GF-D8 (cell line): ENCODE data around the gene C16orf46.
"Not testable (repeated sequence)": the region's sequence is repeated elsewhere in the genome, so short reads cannot be mapped to it uniquely, and the experiment has no call there.

Source experiments
- DNase-seq: peaks from one replicate; lab custom pipeline; 2025; lab: John Stamatoyannopoulos, UW

Gene C16orf46, protein sequence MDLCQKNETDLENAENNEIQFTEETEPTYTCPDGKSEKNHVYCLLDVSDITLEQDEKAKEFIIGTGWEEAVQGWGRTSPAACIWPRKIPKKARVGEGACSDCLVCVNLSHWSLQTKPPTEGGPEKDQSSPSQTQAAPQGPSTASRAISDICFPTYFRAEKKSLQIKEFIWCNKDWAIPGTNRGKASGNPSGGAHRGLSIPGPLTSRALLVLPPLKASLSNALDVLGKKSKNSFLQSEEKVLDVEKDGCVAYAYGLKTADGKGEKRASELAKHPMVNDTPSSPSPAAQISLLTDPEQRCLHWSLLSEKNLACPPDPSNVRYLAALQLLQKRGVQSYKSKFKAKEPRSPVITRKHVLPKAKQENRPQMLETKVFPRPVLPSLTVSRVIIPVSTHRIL

DNA sequence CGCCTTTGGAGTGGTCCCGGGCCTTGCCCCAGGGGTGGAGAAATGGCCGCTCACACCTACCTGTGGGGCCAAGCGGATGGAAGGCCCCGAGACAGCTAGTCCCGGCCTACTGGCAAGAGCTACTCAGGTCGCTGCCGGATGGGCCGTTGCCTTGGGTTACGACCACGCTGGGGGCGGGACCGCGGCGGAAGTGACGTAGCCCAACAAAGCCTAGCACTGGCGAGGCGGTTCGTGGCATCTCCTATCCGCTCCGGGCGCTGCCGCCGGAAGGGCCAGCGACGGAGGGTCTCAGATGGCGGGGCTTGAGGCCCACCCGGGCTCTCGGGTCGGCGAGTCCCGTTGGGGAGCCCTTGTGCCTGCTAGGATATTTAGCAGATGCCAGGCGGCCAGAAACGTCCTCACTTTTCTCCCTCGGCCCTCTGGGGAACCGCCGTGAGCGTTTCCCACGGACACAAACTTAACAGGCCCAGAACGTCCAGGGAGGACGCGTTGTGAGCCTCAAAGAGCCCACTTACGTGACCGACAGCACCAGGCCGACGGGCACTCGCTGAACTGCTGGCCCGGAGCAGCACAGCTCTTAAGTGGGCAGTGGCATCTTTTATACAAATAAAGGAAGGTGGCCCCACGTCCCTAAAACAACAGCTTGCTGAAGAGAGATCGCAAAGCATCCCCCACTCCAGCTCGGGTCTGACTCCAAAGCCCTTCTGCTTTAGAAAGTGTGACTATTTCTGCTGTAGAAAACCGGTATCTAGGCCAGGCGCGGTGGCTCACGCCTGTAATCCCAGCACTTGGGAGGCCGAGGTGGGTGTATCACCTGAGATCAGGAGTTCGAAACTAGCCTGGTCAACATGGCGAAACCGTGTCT lies at the start of gene C16orf46:
TSS of gene C16orf46 (minus strand) at position 163 of the 865 bp plus-strand sequence. CDS start 13,283 bp downstream, outside the sequence.
- DNase-seq: peak; percentile 82

DNA sequence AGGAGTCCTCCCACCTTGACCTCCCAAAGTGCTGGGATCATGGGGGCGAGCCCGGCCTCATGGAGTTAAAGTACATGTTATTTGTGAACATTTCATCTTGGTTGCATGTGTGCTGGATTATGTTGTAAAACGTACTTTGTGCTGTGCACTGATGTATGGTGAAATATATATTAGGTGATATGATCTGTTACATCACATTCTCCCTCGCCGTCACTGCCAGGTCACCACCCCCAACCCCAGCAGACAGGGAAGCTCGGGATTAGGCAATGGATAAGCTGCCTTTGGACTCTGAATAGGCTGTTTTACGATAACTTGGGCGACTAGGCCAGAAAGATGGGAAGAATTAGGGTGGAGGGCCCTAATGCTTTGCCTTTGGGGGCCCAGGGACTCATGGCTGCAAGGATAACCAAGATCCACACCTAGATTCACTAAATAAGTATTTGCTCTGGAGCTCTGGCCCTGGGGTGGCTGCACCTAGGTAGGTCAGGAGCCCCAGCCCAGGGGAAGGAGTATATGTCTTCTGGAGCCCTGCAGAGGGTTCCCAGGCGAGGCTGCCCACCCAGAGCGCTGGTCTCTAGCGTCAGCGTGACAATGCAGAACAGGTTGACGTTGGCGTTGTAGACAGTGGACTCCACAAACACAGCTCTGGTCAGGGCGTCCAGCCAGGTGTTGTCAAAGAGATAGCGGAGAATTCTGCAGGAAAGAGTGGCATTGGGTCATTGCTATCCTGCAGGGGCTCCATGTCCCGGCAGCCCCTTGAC lies 46.2 kb upstream of the C16orf46 start:
- no peak for DNase-seq

DNA sequence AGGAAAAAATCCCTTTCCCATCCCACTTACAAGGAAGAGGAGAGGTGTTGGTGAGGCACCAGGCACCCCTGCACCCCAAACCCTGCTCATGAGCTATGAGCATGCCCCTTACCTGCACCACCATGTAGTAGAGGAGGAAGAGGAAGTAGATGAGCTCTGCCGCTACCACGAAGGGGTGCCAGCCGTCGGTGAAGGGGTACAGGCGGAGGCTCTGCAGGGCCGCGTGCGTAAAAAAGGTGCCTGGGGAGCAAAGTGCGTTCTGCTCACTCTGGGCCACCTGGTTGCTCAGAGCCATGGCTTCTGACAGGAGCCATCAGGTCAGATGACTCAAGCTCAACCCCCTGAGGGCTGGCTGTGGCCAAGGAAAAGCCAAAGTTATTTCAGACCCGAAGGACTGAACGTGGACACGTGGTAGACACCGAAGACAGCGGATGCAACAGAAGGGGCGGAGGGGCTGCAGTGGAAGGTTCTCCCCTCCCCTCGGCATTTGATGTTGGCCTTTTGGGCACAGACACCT lies 44.5 kb upstream of the C16orf46 start:
- no peak for DNase-seq

DNA sequence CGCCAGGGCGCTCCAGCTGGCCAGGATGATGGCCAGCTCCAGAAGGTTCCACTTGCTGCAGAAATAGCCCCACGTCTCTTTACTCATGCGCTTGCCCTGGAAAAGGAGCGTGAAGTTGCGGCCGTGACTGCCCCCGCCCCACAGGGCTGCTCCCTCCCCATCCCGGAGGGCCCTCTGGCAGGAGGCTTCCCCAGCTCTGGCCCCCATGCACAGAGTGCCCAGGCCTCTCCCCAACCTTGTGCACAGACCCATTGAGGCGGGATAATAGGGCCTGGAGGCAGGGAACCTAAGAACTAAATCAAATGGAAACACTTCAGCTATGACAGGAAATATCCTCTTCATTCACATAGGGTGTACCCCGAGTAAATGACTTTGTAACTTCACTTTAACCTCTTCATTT lies 40.4 kb upstream of the C16orf46 start:
- DNase-seq: no peak

DNA sequence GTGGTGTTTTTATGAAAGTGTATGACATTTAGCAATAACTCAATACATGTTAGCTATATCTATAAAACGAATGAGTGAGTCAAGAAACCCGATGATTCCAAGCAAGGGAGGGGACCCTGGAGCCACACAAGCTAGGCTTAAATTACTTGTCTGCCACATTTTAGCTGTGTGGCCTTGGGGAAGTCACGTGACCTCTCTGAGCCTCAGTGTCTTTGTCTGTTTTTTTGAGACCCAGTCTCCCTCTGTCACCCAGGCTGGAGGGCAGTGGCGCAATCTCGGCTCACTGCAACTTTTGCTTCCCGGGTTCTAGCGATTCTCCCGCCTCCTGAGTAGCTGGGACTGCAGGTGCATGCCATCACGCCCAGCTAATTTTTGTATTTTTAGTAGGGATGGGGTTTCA lies 39.2 kb upstream of the C16orf46 start:
- no peak for DNase-seq

DNA sequence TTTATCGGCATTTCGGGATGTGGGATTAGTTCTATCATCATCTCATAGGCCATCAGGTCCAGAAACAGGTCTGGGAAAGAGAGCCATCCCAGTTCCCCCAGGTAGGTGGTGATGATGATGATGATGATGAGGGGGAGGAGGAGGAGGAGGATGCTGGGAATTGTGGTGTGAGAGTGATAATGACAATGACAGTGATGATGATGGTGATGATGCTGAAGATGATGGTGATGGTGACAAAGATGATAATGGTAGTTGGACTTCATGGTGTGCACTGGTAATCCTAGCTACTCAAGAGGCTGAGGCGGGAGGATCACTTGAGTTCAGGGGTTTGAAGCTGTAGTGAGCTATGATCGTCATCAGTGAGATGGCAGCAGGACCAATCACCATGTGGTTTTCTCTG lies 35.4 kb upstream of the C16orf46 start:
- no peak for DNase-seq

DNA sequence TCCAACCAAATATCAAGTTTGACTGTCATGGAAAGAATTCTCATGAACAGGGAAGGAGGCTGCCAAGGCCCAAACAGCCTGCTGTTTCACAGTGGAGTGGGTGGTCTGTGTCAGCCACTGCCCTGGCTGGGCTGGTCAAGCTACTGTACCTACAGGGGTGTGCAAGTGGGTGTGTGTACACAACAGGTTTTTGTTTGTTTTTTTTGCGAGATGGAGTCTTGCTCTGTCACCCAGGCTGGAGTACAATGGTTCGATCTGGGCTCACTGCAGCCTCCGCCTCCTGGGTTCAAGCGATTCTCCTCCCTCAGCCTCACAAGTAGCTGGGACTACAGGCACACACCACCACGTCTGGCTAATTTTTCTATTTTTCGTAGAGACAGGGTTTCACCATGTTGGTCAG lies 32.2 kb upstream of the C16orf46 start:
- DNase-seq: not testable (repeated sequence)

DNA sequence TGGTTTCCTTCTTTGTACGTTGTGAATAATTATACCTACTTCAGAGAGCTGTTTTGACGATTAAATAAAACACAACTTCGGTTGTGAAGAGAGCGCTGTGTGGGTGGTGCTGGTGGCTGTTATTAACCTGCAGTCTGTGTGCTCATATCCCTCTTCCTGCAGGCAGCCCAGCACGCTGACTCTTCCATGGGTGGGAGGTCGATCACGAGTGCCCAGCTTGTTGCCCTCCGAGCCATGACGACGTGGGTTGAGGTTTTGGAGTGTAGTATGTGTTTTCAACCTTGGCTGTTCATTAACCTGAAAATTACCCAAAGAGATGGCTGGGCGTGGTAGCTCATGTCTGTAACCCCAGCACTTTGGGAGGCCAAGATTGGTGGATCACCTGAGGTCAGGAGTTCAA lies 30.5 kb upstream of the C16orf46 start:
- DNase-seq: no peak

DNA sequence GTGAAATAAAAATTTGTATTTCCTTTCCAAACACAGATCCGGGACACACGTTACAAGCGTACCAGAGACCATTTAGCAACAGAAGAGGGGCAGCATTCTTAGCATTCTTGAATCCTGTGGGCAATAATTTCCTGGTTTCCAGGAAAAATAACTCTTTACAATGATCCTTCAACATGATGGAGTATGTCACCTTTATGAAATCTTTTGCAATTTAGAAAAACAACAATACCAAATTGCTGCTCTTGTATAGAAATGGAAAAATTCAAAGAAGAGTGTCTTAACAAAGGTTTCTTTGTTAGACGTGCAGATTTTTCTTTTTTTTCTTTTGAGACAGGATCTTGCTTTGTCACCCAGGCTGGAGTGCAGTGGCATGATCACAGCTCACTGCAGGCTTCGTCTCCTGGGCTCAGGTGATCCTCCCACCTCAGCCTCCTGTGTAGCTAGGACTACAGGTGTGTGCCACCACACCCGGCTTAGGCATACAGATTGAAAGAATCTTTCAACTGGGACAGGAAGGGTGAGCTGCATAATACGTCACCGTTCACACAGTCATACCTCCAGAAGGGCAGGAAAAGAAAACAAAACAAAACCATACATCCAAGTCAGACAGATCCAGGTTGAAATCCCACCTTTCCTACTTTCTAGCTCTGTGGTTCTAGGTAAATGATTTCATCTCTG lies 29.9 kb upstream of the C16orf46 start:
- no peak for DNase-seq

DNA sequence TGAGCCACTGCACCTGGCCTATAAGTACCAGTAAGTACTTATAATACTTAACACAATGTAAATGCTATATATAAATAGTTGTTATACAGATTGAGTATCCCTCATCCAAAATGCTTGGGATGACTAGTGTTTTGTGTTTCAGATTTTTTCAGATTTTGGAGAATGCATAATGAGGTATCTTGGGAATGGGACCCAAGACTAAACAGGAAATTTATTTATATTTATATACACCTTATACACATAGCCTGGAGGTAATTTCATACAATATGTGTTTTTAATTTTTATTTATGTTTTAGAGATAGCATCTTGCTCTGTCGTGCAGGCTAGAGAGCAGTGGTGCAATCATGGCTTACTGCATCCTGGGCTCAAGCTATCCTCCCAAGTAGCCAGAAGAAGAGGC lies 28.9 kb upstream of the C16orf46 start:
- no peak for DNase-seq

DNA sequence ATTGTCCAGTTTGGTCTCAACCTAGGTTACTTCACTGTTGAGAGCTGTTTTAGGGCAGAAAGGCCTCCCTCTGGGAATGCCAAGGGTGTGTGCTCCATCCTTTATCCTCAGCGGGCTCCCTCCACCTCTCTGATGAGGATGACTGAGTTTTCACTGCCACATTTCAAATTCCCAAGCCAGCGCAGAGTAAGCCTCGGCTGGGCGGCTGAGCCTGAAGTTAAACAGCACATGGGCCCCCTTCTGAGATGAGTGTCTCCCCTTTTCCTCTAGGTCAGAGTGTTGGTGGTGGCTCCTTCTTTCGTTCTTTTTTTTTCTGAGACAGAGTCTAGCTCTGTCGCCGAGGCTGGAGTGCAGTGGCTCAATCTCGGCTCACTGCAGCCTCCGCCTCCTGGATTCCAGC lies 24.7 kb upstream of the C16orf46 start:
- DNase-seq: no peak

DNA sequence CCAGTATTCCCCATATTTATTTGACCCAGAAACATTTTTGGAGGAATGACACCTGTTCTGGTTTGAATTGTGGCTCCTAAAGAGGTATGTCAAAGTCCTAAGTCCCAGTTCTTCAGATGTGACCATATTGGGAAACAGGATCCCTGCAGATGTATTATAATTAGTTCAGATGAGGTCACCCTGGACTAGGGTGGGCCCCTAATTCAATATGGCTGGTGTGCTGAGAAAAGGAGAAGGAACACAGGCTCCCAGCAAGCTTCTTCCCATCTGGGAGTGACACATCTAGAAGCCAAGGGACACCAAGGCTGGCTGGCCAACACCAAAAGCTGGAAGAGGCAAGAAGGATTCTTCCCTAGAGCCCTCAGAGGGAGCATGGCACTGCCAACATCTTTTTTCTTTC lies 22.9 kb upstream of the C16orf46 start:
- no peak for DNase-seq

DNA sequence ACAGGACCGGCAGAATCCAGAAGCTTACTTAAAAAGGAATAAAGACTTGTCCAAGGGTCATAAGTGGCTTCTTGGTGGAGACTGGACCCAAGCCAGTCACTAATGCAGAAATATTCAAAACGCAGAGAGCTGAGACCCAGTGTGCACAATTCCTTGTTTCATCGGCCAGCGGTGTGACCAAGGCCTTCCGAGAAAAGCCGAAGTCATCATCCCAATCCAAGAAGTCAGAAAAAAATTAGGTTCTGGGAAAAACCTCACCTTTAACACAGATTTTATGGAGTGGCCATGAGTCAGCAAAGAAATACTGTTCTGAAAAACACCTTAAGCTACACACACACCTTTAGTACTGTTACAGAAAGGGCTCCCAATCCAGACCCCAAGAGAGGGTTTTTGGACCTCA lies 20.2 kb upstream of the C16orf46 start:
- no peak for DNase-seq

DNA sequence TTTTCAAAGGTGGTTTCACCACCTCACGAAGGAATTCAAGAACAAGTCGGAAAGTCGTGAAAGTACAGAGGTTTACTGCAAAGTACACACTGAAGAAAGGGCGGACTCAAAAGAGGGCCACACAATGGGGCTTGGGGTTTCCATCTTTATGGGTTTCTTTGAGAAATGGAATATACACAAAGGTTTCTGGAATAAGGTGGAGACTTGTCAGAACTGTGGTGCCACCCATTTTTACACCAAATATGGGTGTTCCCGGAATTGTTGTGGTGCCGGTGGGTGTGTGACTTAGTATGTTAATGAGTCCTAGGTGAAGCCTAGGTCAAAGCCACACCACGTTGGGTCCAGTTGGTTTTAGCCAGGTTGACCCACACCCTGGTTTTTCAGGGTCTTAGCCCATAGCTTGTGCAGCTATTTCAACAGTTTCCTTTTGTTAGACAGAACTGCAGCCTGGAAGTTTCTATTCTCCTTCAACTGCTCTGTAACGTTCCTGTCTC lies 19.7 kb upstream of the C16orf46 start:
- no peak for DNase-seq

DNA sequence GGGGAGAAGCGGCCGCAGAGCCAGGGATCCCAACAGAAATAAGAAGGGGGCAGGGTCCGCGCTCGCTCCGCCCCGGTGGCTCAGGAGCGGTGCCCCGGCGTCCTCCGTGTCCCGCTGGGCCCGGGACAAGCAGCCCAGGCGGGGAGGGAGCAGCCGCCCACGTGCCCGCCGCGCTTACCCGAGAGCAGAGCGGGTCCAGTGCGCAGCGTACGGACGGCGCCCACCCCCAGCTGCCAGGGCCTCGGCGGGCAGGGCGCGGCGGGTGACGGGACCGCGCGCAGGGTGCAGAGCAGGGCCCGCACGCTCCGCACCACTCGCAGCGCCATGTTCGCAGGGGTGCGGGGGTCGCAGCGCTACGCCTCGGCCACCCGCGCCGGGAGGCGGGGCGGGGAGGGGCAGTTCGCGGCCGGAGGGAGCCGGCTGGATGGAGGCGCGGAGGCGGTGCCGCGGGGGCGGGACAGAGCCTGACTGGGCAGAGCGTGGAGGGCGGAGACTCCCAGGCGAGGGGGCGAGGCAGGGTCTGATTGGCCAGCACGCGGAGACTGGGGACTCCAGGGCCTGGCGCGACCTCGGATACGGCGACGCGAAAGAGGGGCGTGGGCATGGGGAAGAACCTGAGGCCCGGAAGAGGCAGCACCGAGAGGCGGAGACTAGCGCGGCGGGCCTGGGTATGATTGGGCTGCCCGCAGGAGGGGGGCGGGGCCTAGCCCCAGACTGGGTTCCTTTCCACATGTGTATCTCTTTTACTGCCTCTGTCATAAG lies 19.1 kb upstream of the C16orf46 start, which contains the start of gene GCSH:
TSS of gene GCSH (minus strand) at position 443 of the 762 bp plus-strand sequence. CDS start at position 326, 117 bp downstream.
- peak; percentile 95 for DNase-seq

DNA sequence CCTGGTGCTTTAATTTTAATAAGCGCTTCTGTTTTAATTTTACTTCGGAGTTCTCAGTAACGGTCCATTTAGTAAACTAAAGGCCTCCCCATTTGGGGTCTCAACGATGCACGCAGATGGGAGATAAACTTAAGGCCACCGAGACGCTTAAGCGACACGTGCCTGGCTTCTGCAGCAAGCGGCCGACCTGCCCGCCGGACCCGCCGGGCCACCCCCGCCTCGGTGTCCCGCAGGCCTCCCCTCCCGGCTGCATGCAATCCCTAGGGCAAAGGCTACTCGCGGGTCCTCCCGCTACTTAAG lies 18.6 kb upstream of the C16orf46 start:
- DNase-seq: no peak

DNA sequence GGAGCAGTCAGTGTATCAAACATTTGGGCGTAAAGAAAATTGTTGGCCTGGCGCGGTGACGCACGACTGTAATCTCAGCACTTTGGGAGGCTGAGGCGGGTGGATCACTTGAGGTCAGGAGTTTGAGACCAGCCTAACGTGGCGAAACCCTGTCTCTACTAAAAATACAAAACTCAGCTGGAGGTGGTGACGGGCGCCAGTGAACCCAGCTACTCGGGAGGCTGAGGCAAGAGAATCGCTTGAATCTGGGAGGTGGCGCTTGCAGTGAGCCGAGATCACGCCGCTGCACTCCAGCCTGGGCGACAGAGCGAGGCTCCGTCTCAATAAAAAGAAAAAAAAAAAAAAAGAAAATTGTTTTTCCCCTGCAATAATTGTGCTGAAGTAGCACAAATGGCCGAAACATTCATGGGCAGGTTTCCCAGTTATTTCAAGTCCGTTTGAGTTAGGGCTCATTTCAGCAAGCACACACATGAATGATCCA lies 17.8 kb upstream of the C16orf46 start:
- no peak for DNase-seq

DNA sequence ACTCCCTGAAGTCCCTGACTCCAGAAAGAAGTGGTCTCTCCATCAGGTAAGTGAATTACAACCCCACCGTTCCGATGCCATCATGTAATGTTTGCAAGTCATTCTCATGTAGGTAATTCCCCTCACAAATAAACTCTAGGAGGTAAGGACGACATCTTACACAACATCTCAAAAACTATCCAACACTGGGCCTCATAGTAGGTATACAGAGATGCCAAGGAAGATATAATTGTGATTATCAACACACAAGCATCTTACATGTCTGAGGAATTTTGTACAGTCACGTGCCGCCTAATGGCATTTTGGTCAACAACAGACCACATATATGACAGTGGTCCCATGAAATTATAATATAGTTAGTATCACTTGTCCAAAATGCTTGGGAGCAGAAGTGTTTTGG lies 11.8 kb upstream of the C16orf46 start:
- no peak for DNase-seq

DNA sequence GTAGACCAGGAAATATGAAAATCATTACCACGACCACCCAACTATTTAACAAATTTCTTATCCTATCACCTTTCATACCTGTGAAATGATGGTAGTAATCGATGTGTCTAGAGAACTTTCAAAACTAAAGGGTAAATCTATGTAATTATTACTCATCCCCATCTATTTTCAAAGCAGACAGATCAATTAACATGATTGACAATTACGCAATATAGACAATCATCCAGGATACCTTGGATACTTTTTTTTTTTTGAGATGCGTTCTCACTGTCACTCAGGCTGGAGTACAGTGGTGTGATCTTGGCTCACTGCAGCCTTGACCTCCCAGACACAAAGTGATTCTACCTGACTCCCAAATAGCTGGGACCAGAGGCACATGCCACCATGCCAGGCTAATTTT lies 4.0 kb upstream of the C16orf46 start:
- DNase-seq: no peak

DNA sequence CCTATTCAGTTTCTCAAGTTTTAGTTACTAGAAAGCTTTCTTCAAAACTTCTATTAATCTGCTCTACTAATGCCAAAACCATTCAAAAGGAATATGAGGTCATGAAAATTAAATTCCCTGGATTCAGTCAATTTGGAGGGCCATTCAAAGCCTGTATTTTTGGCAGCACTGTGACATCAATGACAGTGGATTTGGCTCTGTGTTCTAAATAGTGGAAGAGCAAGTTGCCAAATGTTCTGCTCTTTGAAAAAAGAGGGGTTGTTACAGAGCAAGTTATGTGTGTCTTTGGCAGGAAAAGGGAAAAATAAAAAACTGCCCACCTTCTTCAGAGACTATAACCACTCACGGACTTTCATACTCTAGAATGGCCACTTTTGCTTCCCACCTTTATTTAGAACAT lies 3.2 kb upstream of the C16orf46 start:
- no peak for DNase-seq
